Right lobe of liver (tissue), 6 donors: ENCODE results near the gene DFFA. TPM values are rescaled to one million over a fixed set of nuclear protein-coding genes. Genes with fewer than 3 reads are reported as not detected.
A peak's percentile ranks its signal among the peaks of the same experiment; 100 is the strongest.

Source experiments
- ATAC-seq, 4 donors: fragments of 200-7000 bp; cut with Tn5 transposase; one replicate each; pipeline ENCODE4 v1.9.1; 2020; ENCODE audit warnings: mild to moderate bottlenecking in 4 of 4, moderate library complexity in 4 of 4
- DNase-seq, 3 donors: peaks; one replicate each; pipeline ENCODE4 v3.0.0-alpha.2; 2020
- H3K27ac ChIP-seq, 3 donors: fragments of 200-600 bp; one replicate each; pipeline ENCODE4 v1.8.0; 2022
- H3K27me3 ChIP-seq, 2 donors: fragments of 200-600 bp; one replicate each; pipeline ENCODE4 v1.8.0; 2022
- H3K36me3 ChIP-seq, 4 donors: fragments of 200-600 bp; sonication (generic) in 1 of 4; one replicate each; pipeline versions ENCODE4 v1.5.1 to v1.8.0; 2017 to 2022; ENCODE audit warnings: control low read depth in 1 of 4
- H3K4me1 ChIP-seq, 4 donors: fragments of 200-600 bp; sonication (generic) in 1 of 4; one replicate each; pipeline versions ENCODE4 v1.5.1 to v1.8.0; 2017 to 2022; ENCODE audit warnings: control low read depth in 1 of 4
- H3K4me3 ChIP-seq, 3 donors: fragments of 200-600 bp; one replicate each; pipeline ENCODE4 v1.8.0; 2022
- H3K9me3 ChIP-seq, 4 donors: fragments of 200-600 bp; sonication (generic) in 1 of 4; one replicate each; pipeline versions ENCODE4 v1.5.1 to v1.8.0; 2017 to 2022; ENCODE audit warnings: control low read depth in 1 of 4
- POLR2A ChIP-seq: fragments of 450-650 bp; IDR thresholded peaks from one replicate; pipeline ENCODE4 v1.6.1; 2017; ENCODE audit warnings: antibody characterized with exemption, mild to moderate bottlenecking
- WGBS: methylation state at CpG from one replicate; pipeline ENCODE4 v1.1.6; 2018; ENCODE audit warnings: low coverage, low lambda C conversion rate; ENCODE audit not compliant: insufficient coverage; ENCODE audit errors: missing lambda C conversion rate; 5-methylcytosine and 5-hydroxymethylcytosine counted together
- intact Hi-C, 2 donors: fragments of 100-400 bp; cut with DNase I; formaldehyde crosslinking; loops; one replicate each; pipeline versions ENCODE4 v1.11.2 to v1.14.1; 2022
- total RNA-seq, 6 experiments: library from RNA; depleted of rRNA in 2 of 6; stranded (reverse); fragments of >200 nt in 2 of 6; fragmentation: NEBNext Ultra II Directional in 3 of 6; extraction: Animal tissue kit (Norgen Biotek cat#: 25700) in 3 of 6; gene quantifications; one replicate each; pipeline versions ENCODE4 v1.1.0 to v1.2.4, GENCODE V29; 2016 to 2023
- TF ChIP-seq, protein P1 (sequence below), 4 donors: fragments of 200-600 bp in 3 of 4; fragments of 450-650 bp in 1 of 4; IDR thresholded peaks; one replicate each; pipeline versions ENCODE4 v1.5.1 to v1.8.0; 2016 to 2022; ENCODE audit warnings: antibody characterized with exemption in 4 of 4, mild to moderate bottlenecking in 2 of 4
- donor health status: DM: no; HTN: yes; CAD: no.
- donor health status: DM: no; HTN: no; CAD: no.
- donor health status: DM: no; HTN: no; CAD: no.
- donor health status: DM: no; HTN: yes; CAD: no.
- donor health status: DM: no; HTN: yes; CAD: no.

The DFFA gene
- total RNA-seq, 6 experiments from 2014 or later: 14.1 to 24.8 (median 16.9) TPM

DNA sequence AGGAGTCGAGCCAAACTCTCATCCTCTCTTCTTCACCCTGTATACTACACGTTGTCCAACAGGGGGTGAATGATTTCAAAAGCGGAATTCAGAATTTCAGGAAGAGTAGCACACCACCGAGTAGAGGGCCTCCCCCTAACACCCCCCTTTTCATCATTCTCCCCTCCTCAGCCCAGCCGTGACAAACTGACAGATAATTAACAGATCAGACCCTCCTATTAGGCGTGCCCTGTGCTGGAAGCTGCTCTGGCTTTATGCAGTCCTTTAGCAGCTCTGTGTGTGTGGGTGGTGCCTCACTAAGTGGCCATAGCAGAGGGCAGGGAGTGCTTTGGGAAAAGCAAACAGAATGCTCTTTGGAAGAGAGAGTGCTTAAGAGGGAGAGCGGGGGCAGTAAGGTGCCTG lies 46.7 kb upstream of the DFFA start:
- TF ChIP-seq POLR2A: no peak
- TF ChIP-seq, protein P1, sequence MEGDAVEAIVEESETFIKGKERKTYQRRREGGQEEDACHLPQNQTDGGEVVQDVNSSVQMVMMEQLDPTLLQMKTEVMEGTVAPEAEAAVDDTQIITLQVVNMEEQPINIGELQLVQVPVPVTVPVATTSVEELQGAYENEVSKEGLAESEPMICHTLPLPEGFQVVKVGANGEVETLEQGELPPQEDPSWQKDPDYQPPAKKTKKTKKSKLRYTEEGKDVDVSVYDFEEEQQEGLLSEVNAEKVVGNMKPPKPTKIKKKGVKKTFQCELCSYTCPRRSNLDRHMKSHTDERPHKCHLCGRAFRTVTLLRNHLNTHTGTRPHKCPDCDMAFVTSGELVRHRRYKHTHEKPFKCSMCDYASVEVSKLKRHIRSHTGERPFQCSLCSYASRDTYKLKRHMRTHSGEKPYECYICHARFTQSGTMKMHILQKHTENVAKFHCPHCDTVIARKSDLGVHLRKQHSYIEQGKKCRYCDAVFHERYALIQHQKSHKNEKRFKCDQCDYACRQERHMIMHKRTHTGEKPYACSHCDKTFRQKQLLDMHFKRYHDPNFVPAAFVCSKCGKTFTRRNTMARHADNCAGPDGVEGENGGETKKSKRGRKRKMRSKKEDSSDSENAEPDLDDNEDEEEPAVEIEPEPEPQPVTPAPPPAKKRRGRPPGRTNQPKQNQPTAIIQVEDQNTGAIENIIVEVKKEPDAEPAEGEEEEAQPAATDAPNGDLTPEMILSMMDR (IDR thresholded peaks at IDR 0.05): no peak
- Histone ChIP-seq H3K27ac (no peak overlapping the region), H3K27me3 (no peaks in the 10 kb centered on the region), H3K9me3 (no peaks in the 10 kb centered on the region), H3K4me1 (peaks cover 0 to 57% (median 15%) of the 10 kb centered on the region in 4 donors), H3K36me3 (no peaks in the 10 kb centered on the region), H3K4me3 (no peak overlapping the region)
- ATAC-seq: peak; percentile 76 to 87 (median 82)
- DNase-seq: peak in 2 of 3 donors; percentile 56 to 64
- 38% methylated on average over 7 of the region's 7 CpGs for WGBS
- intact Hi-C loops: no loop called here

DNA sequence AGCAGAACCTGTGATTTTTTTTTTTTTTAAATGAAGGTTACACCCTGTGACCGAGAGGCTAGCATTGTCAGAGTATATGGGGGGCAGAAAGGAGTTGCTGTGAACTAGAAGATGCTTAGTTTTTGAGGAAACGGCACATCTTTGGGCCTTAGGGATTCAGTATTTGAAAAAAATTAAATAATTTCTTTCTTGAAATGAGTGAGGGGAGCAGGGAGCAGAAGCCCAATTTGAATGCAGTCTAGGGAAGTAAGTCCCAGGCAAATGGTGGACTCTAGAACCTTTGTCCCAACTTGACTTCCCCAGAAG lies 45.3 kb upstream of the DFFA start:
- intact Hi-C loops: no loop called here
- Histone ChIP-seq H3K4me1 (peaks cover 0 to 48% (median 12%) of the 10 kb centered on the region in 4 donors), H3K27ac (no peak overlapping the region), H3K36me3 (no peaks in the 10 kb centered on the region), H3K27me3 (no peaks in the 10 kb centered on the region), H3K9me3 (no peaks in the 10 kb centered on the region), H3K4me3 (no peak overlapping the region)
- DNase-seq: no peak
- ATAC-seq: no peak
- 93% methylated on average over 2 of the region's 2 CpGs for WGBS
- no peak for TF ChIP-seq POLR2A
- TF ChIP-seq, protein P1 (IDR thresholded peaks at IDR 0.05): no peak

DNA sequence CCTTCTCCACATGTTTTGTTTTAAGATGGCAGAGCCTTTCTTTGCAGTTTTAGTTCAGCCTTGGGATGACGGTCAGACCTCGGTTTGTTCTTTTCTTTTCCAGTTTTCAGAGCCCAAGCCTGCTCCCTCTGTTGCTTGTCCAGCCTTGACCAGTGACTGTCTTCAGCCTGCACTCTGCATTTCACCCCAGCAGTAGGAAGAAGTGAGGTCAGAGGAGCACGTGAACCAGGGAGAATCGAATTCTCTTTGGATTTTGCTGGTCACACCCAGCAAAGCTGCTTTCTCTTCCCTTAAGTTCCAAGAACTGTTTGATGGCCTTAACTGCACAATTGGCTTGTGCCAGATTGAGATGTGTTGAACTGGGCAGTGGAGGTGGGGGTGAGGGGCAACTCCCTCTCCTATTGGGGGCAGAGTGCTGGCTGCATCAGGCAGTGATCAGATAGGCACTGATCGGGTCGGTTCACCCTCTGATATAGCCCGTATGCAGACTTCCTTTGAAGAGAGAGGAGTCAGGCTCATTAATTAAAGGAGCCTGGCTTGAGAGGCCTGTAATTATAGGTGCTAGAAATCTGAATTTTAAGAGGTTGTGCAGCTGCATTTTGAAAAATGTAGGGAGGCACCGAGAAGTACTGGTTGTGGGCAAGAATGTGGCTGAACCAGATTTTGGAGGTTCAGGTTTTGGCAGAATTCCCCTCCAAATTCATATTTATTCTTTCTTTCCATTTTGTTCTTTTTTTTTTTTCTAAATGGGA lies 44.8 kb upstream of the DFFA start:
- DNase-seq: peak in 1 of 3 donors; percentile 26

DNA sequence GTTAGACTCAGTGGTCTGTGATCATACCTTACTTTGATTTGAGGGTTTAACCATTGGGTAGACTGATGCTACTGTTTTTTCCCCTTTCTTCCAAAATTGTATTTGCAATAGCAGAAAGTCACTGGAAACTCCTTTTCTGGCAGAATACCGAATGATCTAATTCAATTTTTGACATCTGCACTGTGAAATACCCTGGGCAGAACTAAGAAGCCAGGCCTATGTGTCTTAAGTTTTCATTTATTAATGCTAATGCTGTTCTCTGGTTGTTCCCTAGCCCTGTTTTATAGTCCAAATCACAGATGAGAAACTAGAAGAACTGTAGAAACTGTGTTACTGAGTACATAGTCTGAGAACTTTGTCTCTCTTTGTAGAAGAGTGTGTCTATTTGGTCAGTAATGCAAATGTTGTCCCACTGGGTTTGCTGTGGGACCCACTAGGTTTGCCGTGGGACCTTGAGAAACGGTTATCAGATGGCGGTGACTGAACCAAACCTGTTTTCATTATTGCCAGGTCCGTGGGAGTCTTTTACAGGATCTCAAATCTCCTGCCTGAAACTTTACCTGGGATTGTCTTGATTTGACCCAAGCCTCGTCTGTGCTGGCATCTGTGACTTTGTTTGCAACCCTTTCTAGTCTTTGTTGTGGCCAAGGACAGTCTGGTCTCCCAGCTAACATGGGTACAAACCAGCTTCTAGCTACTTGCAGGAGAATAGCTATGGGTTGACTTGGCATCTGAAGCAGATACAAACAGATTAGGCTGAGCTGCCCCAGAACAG lies 43.8 kb upstream of the DFFA start:
- no peaks in the 10 kb centered on the region for H3K9me3 ChIP-seq
- H3K4me3 ChIP-seq: no peak overlapping the region
- ATAC-seq: peak in 3 of 4 donors; percentile 28 to 47 (median 39)
- peak in 1 of 3 donors; percentile 33 for DNase-seq
- WGBS: 21% methylated on average over 2 of the region's 6 CpGs
- no peaks in the 10 kb centered on the region for H3K36me3 ChIP-seq
- H3K27me3 ChIP-seq: no peaks in the 10 kb centered on the region
- H3K4me1 ChIP-seq: peaks cover 0 to 62% (median 18%) of the 10 kb centered on the region in 4 donors
- no peak for TF ChIP-seq POLR2A
- TF ChIP-seq, protein P1 (IDR thresholded peaks at IDR 0.05): no peak
- intact Hi-C loops: no loop called here
- peak overlapping the region in 1 of 3 donors; percentile 45 for H3K27ac ChIP-seq

More for the DNA sequence above, 44.8 kb upstream of the DFFA start:
- peak in 3 of 4 donors; percentile 16 to 65 (median 37) for ATAC-seq
- 35% methylated on average over 8 of the region's 8 CpGs for WGBS
- H3K27ac ChIP-seq: peak overlapping the region in 1 of 3 donors; percentile 45
- no peaks in the 10 kb centered on the region for H3K36me3 ChIP-seq
- intact Hi-C loops: no loop called here
- TF ChIP-seq, protein P1 (IDR thresholded peaks at IDR 0.05): no peak
- TF ChIP-seq POLR2A: no peak
- H3K27me3 ChIP-seq: no peaks in the 10 kb centered on the region
- peaks cover 0 to 52% (median 13%) of the 10 kb centered on the region in 4 donors for H3K4me1 ChIP-seq
- no peaks in the 10 kb centered on the region for H3K9me3 ChIP-seq
- no peak overlapping the region for H3K4me3 ChIP-seq
